HL-60/S4 (cell line): ENCODE results near the gene STAT6.

Experiments used
- in situ Hi-C: fragments of 300-500 bp; cut with MboI; formaldehyde crosslinking; loops from 2 replicates; pipeline ENCODE4 v1.14.3; 2022; ENCODE audit warnings: low sequenced_read_pairs

The STAT6 gene

GRCh38 chr12:57128519-57129247, 17.5 kb upstream of the STAT6 start:
- in situ Hi-C loops, result no loop called here

GRCh38 chr12:57127726-57128518, 16.8 kb upstream of the STAT6 start, which contains the start of gene LRP1:
Gene LRP1 (plus strand): TSS chr12:57128483. CDS start chr12:57128965, 482 bp downstream.
- in situ Hi-C loops, result no loop called here

- in situ Hi-C loops, result no loop called here
Observed at GRCh38 chr12:57127101-57127725, 16.1 kb upstream of the STAT6 start.

GRCh38 chr12:57126561-57126960, 15.4 kb upstream of the STAT6 start:
- in situ Hi-C loops, result no loop called here

- in situ Hi-C loops, result no loop called here
Observed at GRCh38 chr12:57126061-57126460, 14.9 kb upstream of the STAT6 start.

- in situ Hi-C loops, result loop anchor here (5.0 to 25.0 kb wide), 2 partner anchors 53 to 362 kb away; partner anchors contain the start of genes HSD17B6 and PRIM1
Observed at GRCh38 chr12:57124261-57124877, 13.2 kb upstream of the STAT6 start.

GRCh38 chr12:57123813-57124212, 12.7 kb upstream of the STAT6 start:
- in situ Hi-C loops, result loop anchor here (5.0 to 25.0 kb wide), 2 partner anchors 53 to 362 kb away; partner anchors contain the start of genes HSD17B6 and PRIM1

- in situ Hi-C loops, result loop anchor here (5.0 to 25.0 kb wide), 2 partner anchors 57 to 358 kb away; partner anchors contain the start of genes HSD17B6 and PRIM1
Observed at GRCh38 chr12:57120718-57121117, 9.6 kb upstream of the STAT6 start.

GRCh38 chr12:57119294-57120085, 8.3 kb upstream of the STAT6 start:
- in situ Hi-C loops, result loop anchor here (5.0 to 25.0 kb wide), 3 partner anchors 58 to 357 kb away; partner anchors contain the start of genes HSD17B6, PRIM1 and TAC3

GRCh38 chr12:57118711-57119271, 7.6 kb upstream of the STAT6 start:
- in situ Hi-C loops, result loop anchor here (10.0 to 25.0 kb wide), 2 partner anchors 104 to 356 kb away; partner anchors contain the start of genes HSD17B6, PRIM1 and TAC3

- in situ Hi-C loops, result loop anchor here (10.0 to 25.0 kb wide), 2 partner anchors 102 to 354 kb away; partner anchors contain the start of genes HSD17B6, PRIM1 and TAC3
Observed at GRCh38 chr12:57116580-57117281, 5.6 kb upstream of the STAT6 start.

GRCh38 chr12:57112492-57113294, 1.5 kb upstream of the STAT6 start:
- in situ Hi-C loops, result loop anchor here (10.0 to 25.0 kb wide), 2 partner anchors 98 to 350 kb away; partner anchors contain the start of genes HSD17B6, PRIM1 and TAC3

- in situ Hi-C loops, result loop anchor here (10.0 to 25.0 kb wide), 2 partner anchors 96 to 348 kb away; partner anchors contain the start of genes HSD17B6, PRIM1 and TAC3
Observed at GRCh38 chr12:57110104-57111030, 795 bp downstream of the STAT6 start.

- in situ Hi-C loops, result loop anchor here (10.0 to 25.0 kb wide), 2 partner anchors 95 to 347 kb away; partner anchors contain the start of genes HSD17B6, PRIM1 and TAC3
Observed at GRCh38 chr12:57109207-57110103, 1.7 kb downstream of the STAT6 start.

GRCh38 chr12:57107456-57108155, 3.6 kb downstream of the STAT6 start:
- in situ Hi-C loops, result loop anchor here (25.0 kb wide), 1 partner anchor 345 kb away; the partner anchor contains the start of genes HSD17B6 and PRIM1
